Upper lobe of right lung (tissue), 1 donor: ENCODE data around the gene IL6ST. TPM values are rescaled to one million over a fixed set of nuclear protein-coding genes. Genes with fewer than 3 reads are reported as not detected.

Experiments
- ATAC-seq: fragments of 200-7000 bp; cut with Tn5 transposase; one replicate; pipeline ENCODE4 v1.9.1; 2020; ENCODE audit warnings: mild to moderate bottlenecking, moderate library complexity
- DNase-seq: peaks from one replicate; pipeline ENCODE4 v3.0.0-alpha.2; 2020
- H3K27ac ChIP-seq: fragments of 200-600 bp; one replicate; pipeline ENCODE4 v1.8.0; 2022
- H3K27me3 ChIP-seq: fragments of 200-600 bp; one replicate; pipeline ENCODE4 v1.8.0; 2022; ENCODE audit warnings: mild to moderate bottlenecking
- H3K36me3 ChIP-seq: fragments of 200-600 bp; one replicate; pipeline ENCODE4 v1.8.0; 2022
- H3K4me1 ChIP-seq: fragments of 200-600 bp; one replicate; pipeline ENCODE4 v1.8.0; 2022
- H3K4me3 ChIP-seq: fragments of 200-600 bp; one replicate; pipeline ENCODE4 v1.8.0; 2022; ENCODE audit warnings: mild to moderate bottlenecking
- H3K9me3 ChIP-seq: fragments of 200-600 bp; one replicate; pipeline ENCODE4 v1.8.0; 2022
- CTCF ChIP-seq: fragments of 200-600 bp; IDR thresholded peaks from one replicate; pipeline ENCODE4 v1.8.0; 2022; ENCODE audit warnings: antibody characterized with exemption
- intact Hi-C: fragments of 100-400 bp; cut with DNase I; formaldehyde crosslinking; loops from one replicate; pipeline ENCODE4 v1.11.0; 2022
- total RNA-seq: library from RNA; stranded (reverse); fragmentation: NEBNext Ultra II Directional; extraction: Animal tissue kit (Norgen Biotek cat#: 25700); gene quantifications from one replicate; pipeline ENCODE4 v1.2.1, GENCODE V29; 2021
- donor health status: DM: no; HTN: yes; CAD: no; lungs with severe emphysema.

The IL6ST gene
- total RNA-seq, 1 donor from 2014 or later = 435 TPM

GRCh38 chr5:55986931-55987330 lies 7.8 kb downstream of the IL6ST start:
- DNase-seq = no peak
- peaks cover 18% of the 10 kb centered on the region for H3K36me3 ChIP-seq
- H3K27me3 ChIP-seq = no peaks in the 10 kb centered on the region
- no peak overlapping the region for H3K4me3 ChIP-seq
- no peak overlapping the region for H3K27ac ChIP-seq
- no peak for TF ChIP-seq CTCF
- ATAC-seq = no peak
- intact Hi-C loops = loop anchor here (5.0 kb wide), 1 partner anchor 205 kb away; no protein-coding TSS in a partner anchor
- H3K9me3 ChIP-seq = no peaks in the 10 kb centered on the region
- H3K4me1 ChIP-seq = peaks cover 47% of the 10 kb centered on the region

GRCh38 chr5:55985181-55985580 lies 9.6 kb downstream of the IL6ST start:
- intact Hi-C loops = loop anchor here (5.0 kb wide), 1 partner anchor 207 kb away; no protein-coding TSS in a partner anchor

GRCh38 chr5:55983986-55984385 lies 10.8 kb downstream of the IL6ST start:
- TF ChIP-seq CTCF = no peak
- no peak for ATAC-seq
- Histone ChIP-seq H3K9me3 (no peaks in the 10 kb centered on the region), H3K4me1 (peaks cover 41% of the 10 kb centered on the region), H3K27ac (no peak overlapping the region), H3K4me3 (no peak overlapping the region), H3K36me3 (peaks cover 42% of the 10 kb centered on the region), H3K27me3 (no peaks in the 10 kb centered on the region)
- intact Hi-C loops = no loop called here
- DNase-seq = no peak

More at GRCh38 chr5:55985181-55985580, 9.6 kb downstream of the IL6ST start:
- Histone ChIP-seq H3K4me3 (no peak overlapping the region), H3K27me3 (no peaks in the 10 kb centered on the region), H3K4me1 (peaks cover 47% of the 10 kb centered on the region), H3K36me3 (peaks cover 36% of the 10 kb centered on the region), H3K9me3 (no peaks in the 10 kb centered on the region), H3K27ac (no peak overlapping the region)
- TF ChIP-seq CTCF = no peak
- DNase-seq = no peak
- ATAC-seq = no peak

- H3K4me1 ChIP-seq = peaks cover 47% of the 10 kb centered on the region
- H3K27ac ChIP-seq = no peak overlapping the region
- no peak overlapping the region for H3K4me3 ChIP-seq
- peak; percentile 27 for TF ChIP-seq CTCF
- peak; percentile 52 for ATAC-seq
- no peak for DNase-seq
- intact Hi-C loops = no loop called here
- no peaks in the 10 kb centered on the region for H3K9me3 ChIP-seq
- peaks cover 42% of the 10 kb centered on the region for H3K36me3 ChIP-seq
- no peaks in the 10 kb centered on the region for H3K27me3 ChIP-seq
These were observed 11.8 kb downstream of the IL6ST start for GRCh38 chr5:55982957-55983381.

GRCh38 chr5:55973296-55973695 lies 21.5 kb downstream of the IL6ST start:
- H3K4me3 ChIP-seq = no peak overlapping the region
- no peaks in the 10 kb centered on the region for H3K9me3 ChIP-seq
- DNase-seq = no peak
- no peak overlapping the region for H3K27ac ChIP-seq
- no peak for TF ChIP-seq CTCF
- no peak for ATAC-seq
- peaks cover 73% of the 10 kb centered on the region for H3K36me3 ChIP-seq
- H3K4me1 ChIP-seq = peaks cover 17% of the 10 kb centered on the region
- intact Hi-C loops = no loop called here
- H3K27me3 ChIP-seq = no peaks in the 10 kb centered on the region

- Histone ChIP-seq H3K27me3 (no peaks in the 10 kb centered on the region), H3K27ac (no peak overlapping the region), H3K4me1 (peaks cover 3% of the 10 kb centered on the region), H3K4me3 (no peak overlapping the region), H3K36me3 (peaks cover 74% of the 10 kb centered on the region), H3K9me3 (no peaks in the 10 kb centered on the region)
- DNase-seq (no peak), ATAC-seq (no peak)
- no peak for TF ChIP-seq CTCF
- intact Hi-C loops = no loop called here
These were observed 24.8 kb downstream of the IL6ST start for GRCh38 chr5:55969956-55970355.
